Measurements from ENCODE around the gene GPRC5A.

The GPRC5A gene

DNA sequence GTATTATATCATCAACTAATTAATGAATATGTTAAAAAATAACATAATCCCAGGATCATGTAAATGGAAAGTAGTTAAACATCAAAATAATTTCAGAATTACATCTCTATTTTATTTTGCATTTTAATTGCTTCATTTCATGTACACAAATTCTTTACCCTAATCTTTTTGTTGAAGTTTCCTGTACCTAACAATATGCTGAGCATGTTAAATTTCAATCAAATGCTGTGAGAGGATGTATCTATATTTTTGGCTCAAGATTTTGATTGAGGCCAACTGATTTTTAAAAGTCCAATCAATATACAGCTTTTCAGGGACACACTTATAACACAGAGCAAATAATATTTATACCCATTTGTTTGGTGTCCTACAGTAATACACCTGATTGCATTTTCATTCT is 54.2 kb downstream of the GPRC5A start:
- no peak for DNase-seq

DNA sequence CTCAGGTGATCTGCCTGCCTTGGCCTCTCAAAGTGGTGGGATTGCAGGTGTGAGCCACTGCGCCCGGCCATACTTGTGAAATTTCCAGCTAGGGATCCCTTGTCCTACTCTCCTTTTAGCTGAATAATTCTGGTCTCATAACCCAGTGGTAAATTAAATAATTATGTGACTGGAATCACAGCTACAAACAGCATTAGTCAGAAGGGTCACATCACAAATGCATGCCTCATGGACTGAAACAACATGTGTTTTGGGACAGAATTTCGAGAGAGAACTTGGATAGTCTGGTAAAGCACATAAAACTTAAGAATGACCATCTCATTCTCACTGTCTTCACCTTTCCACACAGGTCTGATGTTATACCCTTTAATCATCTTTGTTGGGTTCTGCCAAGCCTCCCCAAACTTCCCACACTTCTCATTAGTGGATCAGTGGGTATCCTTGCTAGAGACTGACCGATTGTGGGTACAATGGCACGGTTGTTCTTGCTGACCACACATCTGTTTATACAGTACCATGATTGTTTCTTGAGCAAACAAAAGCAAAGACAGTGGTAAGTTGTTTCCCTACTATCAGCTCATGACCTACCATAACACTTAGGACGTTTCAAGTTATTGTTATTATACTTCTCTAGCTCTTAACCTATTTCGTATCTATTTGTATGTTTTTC is 55.5 kb downstream of the GPRC5A start:
- DNase-seq = no peak

DNA sequence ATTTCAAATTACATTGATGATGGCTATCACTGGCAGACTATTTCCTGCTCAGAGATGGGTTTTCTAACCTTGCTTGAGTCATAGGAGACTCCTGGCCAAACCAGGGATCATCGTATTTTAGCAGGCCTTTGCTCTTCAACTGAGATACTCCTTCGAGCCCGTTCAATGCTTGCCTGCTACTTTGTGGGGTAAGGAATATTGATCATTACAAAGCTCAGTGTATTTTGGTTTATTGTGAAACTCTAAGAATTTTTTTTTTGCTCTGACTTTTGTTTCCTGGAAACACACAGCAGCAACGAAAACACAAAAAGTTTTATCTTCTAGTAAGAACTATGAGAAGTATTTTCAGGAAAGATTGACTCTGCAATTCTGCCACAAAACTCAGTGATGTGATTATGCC is 56.5 kb downstream of the GPRC5A start:
- no peak for DNase-seq

DNA sequence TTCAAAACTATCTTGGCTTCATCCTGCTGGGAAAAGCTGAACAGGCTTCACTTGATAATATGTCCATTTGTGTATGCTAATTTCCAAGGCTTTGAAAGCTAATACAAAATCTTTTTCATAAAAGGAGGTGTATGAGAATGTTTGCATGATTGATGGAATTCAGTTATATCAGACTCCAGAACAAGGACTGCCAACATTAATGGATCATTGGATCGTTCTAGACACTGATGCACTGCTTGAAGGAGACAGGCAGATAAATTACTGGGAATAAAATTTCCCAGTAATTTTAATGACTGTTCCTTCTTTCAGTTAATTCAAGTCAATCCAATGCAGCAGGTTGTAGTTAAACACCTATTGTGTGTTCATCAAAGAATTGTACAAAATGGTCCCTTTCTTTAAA is 60.1 kb downstream of the GPRC5A start:
- DNase-seq = no peak

DNA sequence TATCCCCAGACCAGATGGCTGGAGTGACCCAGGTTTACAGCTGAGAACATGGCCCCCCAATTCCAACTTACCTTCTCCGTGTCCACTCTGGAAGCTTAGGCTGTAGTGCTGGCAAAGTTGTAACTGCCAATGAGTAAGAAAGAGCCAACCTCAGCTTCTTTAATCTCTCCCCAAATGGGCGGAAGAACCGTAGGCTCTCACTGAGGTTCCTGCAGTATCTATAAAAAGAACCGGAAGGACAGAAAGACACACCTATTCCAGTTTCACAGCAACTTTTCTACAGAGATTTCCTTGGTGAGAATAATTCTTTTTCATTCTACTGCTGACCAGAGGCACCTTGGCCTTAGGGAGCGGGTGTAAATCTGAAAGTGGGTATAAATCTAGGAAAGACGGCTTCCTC is 60.7 kb downstream of the GPRC5A start, which contains the start of gene GPRC5D:
Gene GPRC5D (minus strand): TSS at position 135 of the 400 bp plus-strand sequence. CDS start 1,786 bp downstream, outside the sequence.
- no peak for DNase-seq

DNA sequence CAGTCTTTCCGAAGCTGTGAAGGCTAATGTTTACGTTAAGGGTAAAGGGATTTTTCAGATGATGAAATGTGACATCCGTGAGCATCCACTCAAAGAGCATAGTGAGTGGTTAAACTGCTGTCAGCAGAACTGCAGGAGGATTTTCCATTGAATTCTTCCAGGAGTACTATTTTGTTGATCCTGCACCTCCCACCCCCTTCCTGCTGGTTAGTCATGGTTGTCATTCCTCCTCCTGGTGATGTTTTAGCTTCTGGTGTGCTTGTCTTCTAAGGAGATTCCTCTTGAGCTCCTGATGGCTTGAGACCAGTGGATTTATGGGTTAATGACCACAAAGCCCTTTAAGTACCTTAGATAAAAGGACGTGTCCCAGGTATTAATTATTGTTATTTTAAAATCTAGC is 63.0 kb downstream of the GPRC5A start:
- DNase-seq = no peak

DNA sequence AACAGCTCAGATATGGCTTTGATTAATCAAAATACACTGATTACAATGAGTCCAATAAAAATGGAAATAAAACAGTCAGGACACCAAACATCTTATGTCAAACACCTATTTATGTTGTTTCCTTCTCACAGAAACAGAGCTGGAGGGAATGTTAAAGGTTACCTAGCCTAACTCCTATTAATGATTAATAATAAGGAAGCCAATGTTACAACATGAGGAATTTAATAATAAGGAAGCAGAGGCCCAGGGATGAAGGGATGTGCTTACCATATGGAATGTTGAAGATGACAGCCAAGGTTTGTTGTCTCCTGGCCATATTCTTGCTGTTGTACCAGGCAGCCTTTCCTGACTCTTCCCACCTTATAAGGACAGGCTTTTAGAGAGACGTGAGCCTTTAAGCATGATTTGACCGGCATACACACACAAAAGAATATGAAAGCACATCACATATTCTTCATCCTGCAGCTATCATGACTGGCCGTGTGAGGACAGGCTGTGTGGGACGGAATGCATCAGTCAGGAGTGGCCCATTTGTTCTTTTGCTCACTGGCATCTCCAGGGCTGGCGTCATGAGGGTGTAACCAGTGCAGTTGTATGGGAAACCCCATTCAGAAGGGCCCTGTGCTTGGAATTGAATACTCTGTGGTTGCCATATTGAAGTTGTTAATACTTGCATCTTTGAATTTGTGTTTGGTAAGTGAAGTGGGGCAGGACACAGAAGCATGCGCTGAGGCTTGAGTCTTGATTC is 63.7 kb downstream of the GPRC5A start:
- no peak for DNase-seq

DNA sequence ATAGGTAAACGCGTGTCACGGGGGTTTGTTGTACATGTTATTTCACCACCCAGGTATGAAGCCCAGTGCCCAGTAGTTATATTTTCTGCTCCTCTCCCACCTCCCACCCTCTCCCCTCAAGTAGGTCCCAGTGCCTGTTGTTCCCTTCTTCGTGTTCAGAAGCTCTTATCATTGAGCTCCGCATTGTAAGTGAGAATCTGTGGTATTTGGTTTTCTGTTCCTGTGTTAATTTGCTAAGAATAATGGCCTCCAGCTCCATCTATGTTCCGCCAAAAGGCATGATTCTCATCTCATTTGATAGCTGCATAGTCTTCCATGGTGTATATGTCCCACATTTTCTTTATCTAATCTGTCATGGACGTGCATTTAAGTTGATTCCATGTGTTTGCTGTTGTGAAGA is 67.5 kb downstream of the GPRC5A start:
- no peak for DNase-seq

DNA sequence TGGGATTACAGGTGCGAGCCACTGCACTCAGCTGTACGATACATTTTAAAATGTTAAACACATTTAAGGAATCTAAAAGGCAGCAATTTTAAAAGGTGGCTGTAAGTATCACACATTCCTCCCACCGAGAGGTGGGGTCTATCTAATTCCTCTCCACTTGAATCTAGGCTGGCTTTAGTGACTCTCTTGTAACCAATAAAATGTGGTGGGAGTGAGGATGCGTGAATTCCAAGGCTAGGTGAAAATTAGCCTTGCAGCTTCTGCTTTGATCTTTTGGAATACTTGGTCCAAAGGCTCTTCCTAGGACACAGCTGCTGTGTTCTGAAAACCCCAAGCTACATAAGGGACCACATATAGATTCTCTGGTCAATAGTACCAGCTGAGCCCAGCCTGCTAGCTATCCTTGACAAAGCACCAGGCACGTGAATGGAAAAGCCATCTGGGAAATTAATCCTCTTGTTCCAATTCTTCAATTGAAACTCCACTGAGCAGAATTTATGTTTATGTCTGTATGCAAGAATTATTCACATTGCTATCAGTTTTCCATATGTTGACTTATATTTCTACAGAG is 69.4 kb downstream of the GPRC5A start:
- DNase-seq = no peak

DNA sequence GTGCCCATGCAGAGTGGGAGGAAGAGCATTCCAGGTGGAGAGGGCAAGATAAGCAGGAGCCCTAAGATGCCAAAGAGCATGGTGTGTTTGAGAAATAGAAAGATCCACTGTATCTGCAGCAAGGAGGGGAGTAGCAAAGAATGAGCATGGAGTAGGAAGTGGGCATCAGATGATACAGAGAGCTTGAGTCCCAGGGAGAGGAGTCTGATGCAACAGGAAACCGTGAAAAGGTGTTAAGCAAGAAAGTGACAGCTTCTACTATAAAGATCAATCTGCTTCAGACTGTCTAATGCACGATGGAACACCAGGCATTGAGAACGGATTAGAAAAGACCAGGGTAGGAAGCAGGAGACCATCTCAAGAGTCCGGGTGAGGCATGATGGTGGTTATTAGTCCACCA is 72.9 kb downstream of the GPRC5A start:
- DNase-seq = no peak

DNA sequence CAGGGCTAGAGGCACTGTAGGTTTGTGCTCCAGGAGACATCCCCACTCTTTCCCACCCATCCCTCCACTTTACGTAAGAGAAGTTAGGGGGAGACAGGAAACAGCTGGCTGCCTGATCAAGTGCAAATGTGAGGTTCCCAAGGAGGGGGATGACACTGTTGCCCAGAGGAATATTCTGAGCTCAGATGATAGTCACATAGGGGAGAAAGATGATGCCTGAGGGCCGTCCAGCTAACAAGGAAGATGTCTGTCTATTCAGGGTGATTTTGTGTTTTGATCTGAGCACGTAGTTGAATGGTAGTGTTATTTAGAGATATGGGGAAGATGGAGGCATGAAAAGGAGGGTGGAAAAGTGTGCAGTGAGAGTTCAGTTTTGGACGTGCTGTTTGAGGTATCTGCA is 74.5 kb downstream of the GPRC5A start:
- no peak for DNase-seq

Data from CD4-positive, alpha-beta T cell treated with Interleukin-15 for 1 hour (primary cell).